ENCODE results near the gene LEFTY2. TPM values are rescaled to one million over a fixed set of nuclear protein-coding genes. Genes with fewer than 3 reads are reported as not detected.

Gene LEFTY2
- total and polyA plus RNA-seq, 3 experiments from 2014 or later, result not detected

- Mint-ChIP-seq H3K9me3 (no peaks in the 10 kb centered on the region), H3K4me3 (no peak overlapping the region), H3K27me3 (peaks cover 0 to 7% of the 10 kb centered on the region in 2 donors), H3K36me3 (no peaks in the 10 kb centered on the region), H3K4me1 (peaks cover 0 to 3% (median 0%) of the 10 kb centered on the region in 3 donors), H3K27ac (no peak overlapping the region)
- H3K4me1 ChIP-seq (ENCODE audit: insufficient read depth, low read length), result no peaks in the 10 kb centered on the region
- no peak for DNase-seq
- H3K4me3 ChIP-seq (ENCODE audit: low read length), result no peak overlapping the region
- POLR2A ChIA-PET, result interaction anchor here (0.7 kb wide), 1 partner anchor 490 kb away, joined by 4 read pairs; no protein-coding TSS in a partner anchor
- H3K27me3 ChIP-seq (ENCODE audit: insufficient read depth, low read length, poor library complexity, severe bottlenecking), result no peaks in the 10 kb centered on the region
- no peaks in the 10 kb centered on the region for H3K9me3 ChIP-seq (ENCODE audit: low read length)
- no peak overlapping the region for H3K27ac ChIP-seq (ENCODE audit: low read depth, low read length)
- no peaks in the 10 kb centered on the region for H3K36me3 ChIP-seq (ENCODE audit: insufficient read depth, low read length)
- CTCF ChIA-PET, result interaction anchor here (0.9 kb wide), 1 partner anchor 9 kb away, joined by 3 read pairs; no protein-coding TSS in a partner anchor
Observed at GRCh38 chr1:225963735-225964530, 22.9 kb upstream of the LEFTY2 start.

DNA sequence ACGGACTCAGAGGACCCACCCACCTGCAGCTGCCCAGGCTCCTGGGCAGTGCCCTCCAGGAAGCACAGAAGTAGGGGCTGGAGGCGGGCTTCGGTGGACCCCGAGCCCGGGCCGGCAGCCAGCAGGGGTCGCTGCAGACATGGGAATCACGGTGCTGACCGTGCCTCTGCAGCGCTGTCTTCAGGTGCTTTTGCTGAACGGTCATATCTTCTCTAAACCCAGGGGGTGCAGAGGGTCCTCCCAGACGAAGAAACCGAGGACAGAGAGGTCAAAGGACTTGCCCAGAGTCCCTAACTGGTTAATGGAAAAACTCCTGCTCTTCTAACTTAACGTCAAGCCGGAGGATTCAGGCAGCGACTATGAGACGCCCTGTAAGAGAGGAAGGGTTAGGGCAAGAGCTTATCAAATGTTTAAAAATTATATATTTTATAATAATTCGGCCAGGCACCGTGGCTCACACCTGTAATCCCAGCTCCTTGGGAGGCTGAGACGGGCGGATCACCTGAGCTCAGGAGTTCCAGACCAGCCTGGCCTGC is 21.5 kb upstream of the LEFTY2 start:
- H3K27me3 Mint-ChIP-seq, result peaks cover 0 to 7% of the 10 kb centered on the region in 2 donors
- CTCF ChIA-PET, result interaction anchor here (0.6 to 2.0 kb wide), 10 partner anchors 9 to 483 kb away, joined by 3 to 6 read pairs (median 4); partner anchors contain the start of gene PYCR2
- H3K4me1 ChIP-seq (ENCODE audit: insufficient read depth, low read length), result no peaks in the 10 kb centered on the region
- no peaks in the 10 kb centered on the region for H3K36me3 Mint-ChIP-seq
- H3K9me3 Mint-ChIP-seq, result no peaks in the 10 kb centered on the region
- peak; percentile 35 to 62 (median 46) for DNase-seq
- H3K27me3 ChIP-seq (ENCODE audit: insufficient read depth, low read length, poor library complexity, severe bottlenecking), result no peaks in the 10 kb centered on the region
- POLR2A ChIA-PET, result no interaction called here
- no peak overlapping the region for H3K4me3 Mint-ChIP-seq
- H3K27ac ChIP-seq (ENCODE audit: low read depth, low read length), result no peak overlapping the region
- peaks cover 0 to 3% (median 0%) of the 10 kb centered on the region in 3 donors for H3K4me1 Mint-ChIP-seq
- H3K9me3 ChIP-seq (ENCODE audit: low read length), result no peaks in the 10 kb centered on the region
- no peak overlapping the region for H3K27ac Mint-ChIP-seq
- H3K4me3 ChIP-seq (ENCODE audit: low read length), result no peak overlapping the region
- no peaks in the 10 kb centered on the region for H3K36me3 ChIP-seq (ENCODE audit: insufficient read depth, low read length)

DNA sequence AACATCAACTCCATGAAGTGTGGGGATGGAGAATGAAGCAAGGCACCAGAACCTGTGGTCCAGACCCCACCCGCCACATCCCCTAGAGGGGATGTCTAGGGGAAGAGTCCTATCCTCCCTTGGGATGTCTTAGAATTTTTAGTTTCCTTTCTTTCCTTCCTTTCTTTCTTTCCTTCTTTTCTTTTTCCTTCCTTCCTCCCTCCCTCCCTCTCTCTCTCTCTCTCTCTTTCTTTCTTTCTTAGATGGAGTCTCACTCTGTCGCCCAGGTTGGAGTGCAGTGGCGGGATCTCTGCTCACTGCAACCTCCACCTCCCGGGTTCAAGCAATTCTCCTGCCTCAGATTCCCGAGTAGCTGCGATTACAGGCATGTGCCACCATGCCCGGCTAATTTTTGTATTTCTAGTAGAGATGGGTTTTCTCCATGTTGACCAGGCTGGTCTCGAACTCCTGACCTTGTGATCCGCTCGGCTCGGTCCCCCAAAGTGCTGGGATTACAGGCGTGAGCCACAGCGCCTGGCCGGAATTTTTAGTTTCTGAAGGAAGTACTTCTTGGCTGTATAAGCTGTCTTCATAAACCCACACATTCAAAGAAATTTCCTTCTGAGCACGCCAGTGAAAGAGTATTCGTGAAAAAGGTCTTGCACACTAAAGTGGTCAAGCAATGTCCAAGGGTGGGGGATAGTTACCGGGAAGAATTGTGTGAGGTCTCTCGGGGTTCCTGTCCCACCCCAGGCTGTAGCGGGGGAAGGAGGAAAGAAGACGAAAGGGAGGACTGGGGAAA is 20.8 kb upstream of the LEFTY2 start:
- no peaks in the 10 kb centered on the region for H3K36me3 ChIP-seq (ENCODE audit: insufficient read depth, low read length)
- peak overlapping the region in 1 of 8 donors; percentile 36 for H3K27ac Mint-ChIP-seq
- POLR2A ChIA-PET, result no interaction called here
- H3K27me3 Mint-ChIP-seq, result peaks cover 0 to 7% of the 10 kb centered on the region in 2 donors
- DNase-seq, result no peak
- no peaks in the 10 kb centered on the region for H3K4me1 ChIP-seq (ENCODE audit: insufficient read depth, low read length)
- peaks cover 0 to 3% (median 0%) of the 10 kb centered on the region in 3 donors for H3K4me1 Mint-ChIP-seq
- H3K36me3 Mint-ChIP-seq, result no peaks in the 10 kb centered on the region
- H3K4me3 ChIP-seq (ENCODE audit: low read length), result no peak overlapping the region
- no peaks in the 10 kb centered on the region for H3K27me3 ChIP-seq (ENCODE audit: insufficient read depth, low read length, poor library complexity, severe bottlenecking)
- no peak overlapping the region for H3K27ac ChIP-seq (ENCODE audit: low read depth, low read length)
- no peaks in the 10 kb centered on the region for H3K9me3 ChIP-seq (ENCODE audit: low read length)
- no peaks in the 10 kb centered on the region for H3K9me3 Mint-ChIP-seq
- H3K4me3 Mint-ChIP-seq, result no peak overlapping the region
- CTCF ChIA-PET, result interaction anchor here (0.6 to 2.0 kb wide), 10 partner anchors 10 to 483 kb away, joined by 3 to 6 read pairs (median 4); partner anchors contain the start of gene PYCR2

GRCh38 chr1:225958041-225958440 is 17.0 kb upstream of the LEFTY2 start:
- no peaks in the 10 kb centered on the region for H3K9me3 ChIP-seq (ENCODE audit: low read length)
- H3K27me3 Mint-ChIP-seq, result peaks cover 2 to 26% of the 10 kb centered on the region in 2 donors
- no peak for DNase-seq
- H3K9me3 Mint-ChIP-seq, result no peaks in the 10 kb centered on the region
- no peaks in the 10 kb centered on the region for H3K27me3 ChIP-seq (ENCODE audit: insufficient read depth, low read length, poor library complexity, severe bottlenecking)
- ChIA-PET CTCF (no interaction called here), POLR2A (no interaction called here)
- H3K4me1 Mint-ChIP-seq, result peaks cover 0 to 3% (median 0%) of the 10 kb centered on the region in 3 donors
- no peaks in the 10 kb centered on the region for H3K36me3 Mint-ChIP-seq
- no peak overlapping the region for H3K4me3 Mint-ChIP-seq
- no peak overlapping the region for H3K4me3 ChIP-seq (ENCODE audit: low read length)
- no peaks in the 10 kb centered on the region for H3K36me3 ChIP-seq (ENCODE audit: insufficient read depth, low read length)
- H3K27ac Mint-ChIP-seq, result no peak overlapping the region
- H3K4me1 ChIP-seq (ENCODE audit: insufficient read depth, low read length), result no peaks in the 10 kb centered on the region
- H3K27ac ChIP-seq (ENCODE audit: low read depth, low read length), result no peak overlapping the region

- H3K27ac Mint-ChIP-seq, result no peak overlapping the region
- no peaks in the 10 kb centered on the region for H3K4me1 Mint-ChIP-seq
- no peaks in the 10 kb centered on the region for H3K36me3 Mint-ChIP-seq
- no peaks in the 10 kb centered on the region for H3K36me3 ChIP-seq (ENCODE audit: insufficient read depth, low read length)
- no peaks in the 10 kb centered on the region for H3K9me3 Mint-ChIP-seq
- no peak overlapping the region for H3K27ac ChIP-seq (ENCODE audit: low read depth, low read length)
- no peak for DNase-seq
- CTCF ChIA-PET, result no interaction called here
- H3K4me3 Mint-ChIP-seq, result no peak overlapping the region
- POLR2A ChIA-PET, result no interaction called here
- no peaks in the 10 kb centered on the region for H3K27me3 ChIP-seq (ENCODE audit: insufficient read depth, low read length, poor library complexity, severe bottlenecking)
- H3K4me3 ChIP-seq (ENCODE audit: low read length), result no peak overlapping the region
- no peaks in the 10 kb centered on the region for H3K9me3 ChIP-seq (ENCODE audit: low read length)
- H3K4me1 ChIP-seq (ENCODE audit: insufficient read depth, low read length), result no peaks in the 10 kb centered on the region
- H3K27me3 Mint-ChIP-seq, result peaks cover 2 to 28% of the 10 kb centered on the region in 2 donors
Observed at GRCh38 chr1:225954753-225955152, 13.7 kb upstream of the LEFTY2 start.

GRCh38 chr1:225953315-225953714 is 12.3 kb upstream of the LEFTY2 start:
- no peaks in the 10 kb centered on the region for H3K36me3 ChIP-seq (ENCODE audit: insufficient read depth, low read length)
- Mint-ChIP-seq H3K4me1 (no peaks in the 10 kb centered on the region), H3K4me3 (no peak overlapping the region), H3K27me3 (peaks cover 3 to 37% of the 10 kb centered on the region in 2 donors), H3K36me3 (no peaks in the 10 kb centered on the region), H3K9me3 (no peaks in the 10 kb centered on the region), H3K27ac (no peak overlapping the region)
- peaks cover 3% of the 10 kb centered on the region for H3K27me3 ChIP-seq (ENCODE audit: insufficient read depth, low read length, poor library complexity, severe bottlenecking)
- POLR2A ChIA-PET, result no interaction called here
- no peak for DNase-seq
- no peaks in the 10 kb centered on the region for H3K4me1 ChIP-seq (ENCODE audit: insufficient read depth, low read length)
- CTCF ChIA-PET, result no interaction called here
- H3K4me3 ChIP-seq (ENCODE audit: low read length), result no peak overlapping the region
- H3K27ac ChIP-seq (ENCODE audit: low read depth, low read length), result no peak overlapping the region
- H3K9me3 ChIP-seq (ENCODE audit: low read length), result no peaks in the 10 kb centered on the region

- no peak overlapping the region for H3K27ac ChIP-seq (ENCODE audit: low read depth, low read length)
- no peaks in the 10 kb centered on the region for H3K9me3 ChIP-seq (ENCODE audit: low read length)
- H3K4me3 ChIP-seq (ENCODE audit: low read length), result no peak overlapping the region
- POLR2A ChIA-PET, result interaction anchor here (0.5 kb wide), 1 partner anchor 142 kb away, joined by 4 read pairs; no protein-coding TSS in a partner anchor
- Mint-ChIP-seq H3K9me3 (no peaks in the 10 kb centered on the region), H3K36me3 (no peaks in the 10 kb centered on the region), H3K27ac (no peak overlapping the region), H3K4me1 (peaks cover 0 to under 1% (median 0%) of the 10 kb centered on the region in 3 donors), H3K4me3 (no peak overlapping the region), H3K27me3 (peaks cover 11 to 33% of the 10 kb centered on the region in 2 donors)
- no peaks in the 10 kb centered on the region for H3K4me1 ChIP-seq (ENCODE audit: insufficient read depth, low read length)
- CTCF ChIA-PET, result interaction anchor here (1.3 kb wide), 1 partner anchor 40 kb away, joined by 3 read pairs; no protein-coding TSS in a partner anchor
- H3K27me3 ChIP-seq (ENCODE audit: insufficient read depth, low read length, poor library complexity, severe bottlenecking), result peaks cover 3% of the 10 kb centered on the region
- no peaks in the 10 kb centered on the region for H3K36me3 ChIP-seq (ENCODE audit: insufficient read depth, low read length)
- DNase-seq, result no peak
Observed at GRCh38 chr1:225950905-225951497, 10.0 kb upstream of the LEFTY2 start.

All from CD8-positive, alpha-beta memory T cell (primary cell).